ENCODE measurements around the gene DCTN3.

Gene DCTN3

DNA sequence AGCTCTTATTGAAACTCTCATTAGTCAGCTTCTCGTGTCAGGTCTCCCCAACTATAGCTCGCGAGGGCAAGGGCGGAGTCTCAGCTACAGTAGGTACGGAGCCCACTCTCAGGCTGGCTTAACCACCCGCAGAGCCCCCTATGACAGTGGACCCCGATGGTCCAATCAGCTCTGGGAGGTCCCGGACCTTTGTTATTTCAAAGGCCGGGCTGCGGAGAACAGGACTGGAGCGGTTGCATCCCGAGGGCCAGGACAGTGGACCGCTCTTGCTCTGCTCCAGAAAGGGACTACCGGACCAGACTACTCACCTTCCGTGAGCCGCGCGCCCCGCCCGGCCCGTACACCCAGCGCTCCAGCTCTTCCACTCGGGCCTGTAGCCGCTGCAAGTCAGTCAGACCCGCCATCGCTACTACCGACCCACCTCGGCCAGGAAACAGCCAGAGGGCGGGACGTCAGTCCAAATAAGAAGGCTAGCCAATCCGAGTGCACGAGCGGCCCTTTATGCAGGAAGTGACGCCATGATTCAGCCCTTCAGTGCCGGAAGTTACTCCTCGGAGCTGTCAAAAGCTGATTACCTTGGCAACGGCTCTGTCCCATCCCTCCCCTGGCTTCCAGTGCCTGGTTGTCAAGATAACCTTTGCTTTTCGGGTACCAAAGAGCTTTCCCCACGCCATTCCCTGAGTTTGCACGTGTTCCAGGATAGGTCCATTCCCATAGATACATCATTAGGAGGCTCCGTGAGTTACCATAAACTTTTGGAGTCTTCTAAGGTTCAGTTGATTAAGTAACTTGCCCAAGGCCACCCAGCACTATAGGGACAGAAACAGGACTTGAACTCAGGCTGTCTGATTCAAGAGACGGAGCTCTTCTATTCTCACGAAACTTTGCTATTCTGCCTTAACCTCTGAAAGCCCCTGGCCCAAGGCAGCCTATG lies at the start of gene DCTN3:
TSS of gene DCTN3 (minus strand) at position 435 of the 934 bp plus-strand sequence. CDS start at position 404, 31 bp downstream.
- H3K9ac ChIP-seq (ENCODE audit: low read depth, low read length) = peak within 1 kb of the TSS; percentile 39; the same call in 1 of the 2 replicates
- H3K4me1 ChIP-seq (ENCODE audit: insufficient read depth, low read length) = peaks cover 5% of the 10 kb centered on the region; the same call in 1 of the 2 replicates
- H3K27me3 ChIP-seq (ENCODE audit: insufficient read depth, low read length) = peaks cover 37% of the 10 kb centered on the region
- no peak within 1 kb of the TSS for H3K27ac ChIP-seq (ENCODE audit: low read length)
- no peaks in the 10 kb centered on the region for H3K9me3 ChIP-seq (ENCODE audit: insufficient read depth, low read depth, low read length)
- H3K36me3 ChIP-seq (ENCODE audit: insufficient read depth, low read depth, low read length) = 0 out of 2 replicates have a peak, but pooled peaks cover 3% of the 10 kb centered on the region
- H3K4me3 ChIP-seq (ENCODE audit: low read length) = peak within 1 kb of the TSS; percentile 75

DNA sequence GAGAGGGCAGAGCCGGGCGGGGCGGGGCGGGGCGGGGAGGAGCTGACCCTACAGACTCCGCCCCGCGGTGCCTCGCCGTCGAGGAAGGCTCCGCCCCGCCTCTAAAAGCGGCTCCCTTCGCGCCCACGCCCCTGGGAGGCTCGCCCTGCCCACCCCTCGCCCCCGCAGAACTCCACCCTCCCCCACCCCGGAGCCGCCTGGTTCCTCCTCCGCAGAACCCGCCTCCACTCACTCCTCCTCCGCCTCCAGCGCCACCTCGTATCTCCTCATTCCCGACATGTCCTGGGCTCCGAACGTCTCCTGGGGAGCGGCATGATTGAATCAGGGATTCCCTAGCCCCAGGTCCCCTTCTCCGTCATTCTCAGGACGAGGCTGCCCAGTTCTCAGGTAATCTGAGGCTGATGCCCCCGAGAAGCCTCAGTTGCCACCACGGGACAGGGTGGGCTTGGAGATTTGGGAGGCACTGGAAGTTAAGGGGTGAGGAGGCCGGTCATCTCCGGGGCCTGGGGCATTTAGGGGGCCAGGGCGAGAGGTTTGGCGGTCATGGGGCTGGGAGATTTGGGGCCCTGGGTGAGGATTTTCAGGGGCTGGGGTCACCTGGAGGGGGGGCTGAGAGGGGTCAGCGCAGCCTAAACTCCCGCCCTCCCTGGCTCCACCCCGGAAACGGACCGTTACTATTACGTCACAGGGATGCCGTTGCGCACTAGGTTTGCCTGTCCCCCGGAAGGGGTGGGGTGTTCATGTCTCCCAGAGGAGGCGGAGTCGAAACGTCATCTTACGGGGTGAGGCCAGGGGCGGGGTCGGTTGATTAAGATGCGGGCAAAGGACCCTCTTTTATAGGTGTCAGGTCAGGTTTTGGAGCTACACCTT lies 45.3 kb upstream of the DCTN3 start:
- Histone ChIP-seq H3K27ac (ENCODE audit: low read length) (peak overlapping the region; percentile 95), H3K9me3 (ENCODE audit: insufficient read depth, low read depth, low read length) (peaks cover 4% of the 10 kb centered on the region; the same call in 1 of the 2 replicates), H3K9ac (ENCODE audit: low read depth, low read length) (peak overlapping the region; percentile 97), H3K36me3 (ENCODE audit: insufficient read depth, low read depth, low read length) (no peaks in the 10 kb centered on the region; the same call in 1 of the 2 replicates), H3K27me3 (ENCODE audit: insufficient read depth, low read length) (peaks cover 3% of the 10 kb centered on the region; the same call in 1 of the 2 replicates), H3K4me1 (ENCODE audit: insufficient read depth, low read length) (no peaks in the 10 kb centered on the region; the same call in 1 of the 2 replicates), H3K4me3 (ENCODE audit: low read length) (peak overlapping the region; percentile 98)

DNA sequence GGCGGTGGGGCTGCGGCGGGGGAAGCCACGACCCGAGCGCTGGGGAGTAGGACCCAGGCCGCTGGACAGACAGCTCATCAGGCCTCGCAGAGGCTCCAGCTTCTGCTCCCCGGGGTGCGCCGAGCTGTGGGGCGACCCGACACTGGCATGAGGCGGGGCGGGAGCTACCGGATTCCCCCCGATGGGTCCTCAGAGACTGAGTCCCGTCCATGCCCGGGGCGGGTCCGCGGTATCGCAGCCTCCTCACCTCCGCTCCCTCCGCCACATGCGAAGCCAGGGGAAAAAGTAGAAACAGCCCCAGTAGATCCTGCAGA lies 44.7 kb upstream of the DCTN3 start:
- H3K4me1 ChIP-seq (ENCODE audit: insufficient read depth, low read length) = no peaks in the 10 kb centered on the region; the same call in 1 of the 2 replicates
- H3K9me3 ChIP-seq (ENCODE audit: insufficient read depth, low read depth, low read length) = peaks cover 4% of the 10 kb centered on the region; the same call in 1 of the 2 replicates
- H3K9ac ChIP-seq (ENCODE audit: low read depth, low read length) = no peak overlapping the region
- H3K27me3 ChIP-seq (ENCODE audit: insufficient read depth, low read length) = peaks cover 3% of the 10 kb centered on the region; the same call in 1 of the 2 replicates
- no peak overlapping the region for H3K27ac ChIP-seq (ENCODE audit: low read length)
- H3K4me3 ChIP-seq (ENCODE audit: low read length) = peak overlapping the region; percentile 68
- H3K36me3 ChIP-seq (ENCODE audit: insufficient read depth, low read depth, low read length) = no peaks in the 10 kb centered on the region; the same call in 1 of the 2 replicates

GRCh38 chr9:34664281-34665066 lies 44.2 kb upstream of the DCTN3 start:
- H3K4me1 ChIP-seq (ENCODE audit: insufficient read depth, low read length) = no peaks in the 10 kb centered on the region; the same call in 1 of the 2 replicates
- no peak overlapping the region for H3K9ac ChIP-seq (ENCODE audit: low read depth, low read length)
- peak overlapping the region; percentile 68 for H3K4me3 ChIP-seq (ENCODE audit: low read length)
- H3K27me3 ChIP-seq (ENCODE audit: insufficient read depth, low read length) = peaks cover 3% of the 10 kb centered on the region; the same call in 1 of the 2 replicates
- no peaks in the 10 kb centered on the region for H3K9me3 ChIP-seq (ENCODE audit: insufficient read depth, low read depth, low read length)
- no peaks in the 10 kb centered on the region; the same call in 1 of the 2 replicates for H3K36me3 ChIP-seq (ENCODE audit: insufficient read depth, low read depth, low read length)
- H3K27ac ChIP-seq (ENCODE audit: low read length) = no peak overlapping the region

DNA sequence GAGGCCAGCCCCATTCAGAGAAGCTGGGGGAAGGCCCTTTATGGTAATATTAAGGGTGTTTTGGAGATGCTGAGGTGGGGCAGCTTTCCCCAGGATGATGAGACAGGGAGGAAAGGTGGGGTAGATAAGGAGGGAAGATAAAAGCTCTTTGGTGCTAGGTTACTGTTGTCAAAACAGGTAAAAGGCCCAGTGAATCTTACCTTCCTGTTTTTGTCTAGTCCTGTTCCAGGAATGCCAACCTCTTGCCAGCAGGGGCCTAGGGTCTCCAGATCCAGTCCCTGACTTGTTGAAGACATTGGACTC lies 43.0 kb upstream of the DCTN3 start:
- Histone ChIP-seq H3K4me1 (ENCODE audit: insufficient read depth, low read length) (no peaks in the 10 kb centered on the region; the same call in 1 of the 2 replicates), H3K9ac (ENCODE audit: low read depth, low read length) (no peak overlapping the region), H3K27ac (ENCODE audit: low read length) (no peak overlapping the region)

GRCh38 chr9:34662526-34663302 lies 42.4 kb upstream of the DCTN3 start, which contains the start of gene CCL27:
Gene CCL27 (minus strand): TSS chr9:34662657. CDS start chr9:34662633, 24 bp downstream.
- no peaks in the 10 kb centered on the region for H3K9me3 ChIP-seq (ENCODE audit: insufficient read depth, low read depth, low read length)

More for the DNA sequence above, 43.0 kb upstream of the DCTN3 start:
- Histone ChIP-seq H3K4me3 (ENCODE audit: low read length) (no peak overlapping the region), H3K9me3 (ENCODE audit: insufficient read depth, low read depth, low read length) (no peaks in the 10 kb centered on the region), H3K36me3 (ENCODE audit: insufficient read depth, low read depth, low read length) (no peaks in the 10 kb centered on the region; the same call in 1 of the 2 replicates), H3K27me3 (ENCODE audit: insufficient read depth, low read length) (peaks cover 3% of the 10 kb centered on the region; the same call in 1 of the 2 replicates)

GRCh38 chr9:34659592-34660253 lies 39.4 kb upstream of the DCTN3 start:
- Histone ChIP-seq H3K36me3 (ENCODE audit: insufficient read depth, low read depth, low read length) (no peaks in the 10 kb centered on the region), H3K4me1 (ENCODE audit: insufficient read depth, low read length) (no peaks in the 10 kb centered on the region; the same call in 1 of the 2 replicates), H3K4me3 (ENCODE audit: low read length) (no peak overlapping the region), H3K9ac (ENCODE audit: low read depth, low read length) (no peak overlapping the region), H3K9me3 (ENCODE audit: insufficient read depth, low read depth, low read length) (no peaks in the 10 kb centered on the region), H3K27me3 (ENCODE audit: insufficient read depth, low read length) (peaks cover 3% of the 10 kb centered on the region; the same call in 1 of the 2 replicates), H3K27ac (ENCODE audit: low read length) (no peak overlapping the region)

More at GRCh38 chr9:34662526-34663302, 42.4 kb upstream of the DCTN3 start, which contains the start of gene CCL27:
- H3K4me3 ChIP-seq (ENCODE audit: low read length) = no peak within 1 kb of the TSS
- no peak within 1 kb of the TSS for H3K9ac ChIP-seq (ENCODE audit: low read depth, low read length)
- no peaks in the 10 kb centered on the region; the same call in 1 of the 2 replicates for H3K4me1 ChIP-seq (ENCODE audit: insufficient read depth, low read length)
- H3K36me3 ChIP-seq (ENCODE audit: insufficient read depth, low read depth, low read length) = no peaks in the 10 kb centered on the region; the same call in 1 of the 2 replicates
- H3K27me3 ChIP-seq (ENCODE audit: insufficient read depth, low read length) = peaks cover 3% of the 10 kb centered on the region; the same call in 1 of the 2 replicates
- no peak within 1 kb of the TSS for H3K27ac ChIP-seq (ENCODE audit: low read length)

DNA sequence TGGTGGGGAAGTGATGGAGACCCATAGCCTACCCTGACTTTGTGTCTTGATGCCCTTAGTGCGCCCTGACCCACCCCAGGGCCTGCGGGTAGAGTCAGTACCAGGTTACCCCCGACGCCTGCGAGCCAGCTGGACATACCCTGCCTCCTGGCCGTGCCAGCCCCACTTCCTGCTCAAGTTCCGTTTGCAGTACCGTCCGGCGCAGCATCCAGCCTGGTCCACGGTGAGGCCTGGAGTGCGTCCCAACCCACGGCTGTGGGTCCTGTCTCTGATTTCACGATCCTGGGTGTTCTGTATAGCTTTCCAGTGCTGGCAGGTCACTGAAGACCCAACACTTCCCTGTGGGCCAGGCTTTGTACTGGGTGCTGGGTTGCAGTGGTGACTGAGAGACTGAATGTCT lies 38.2 kb upstream of the DCTN3 start:
- Histone ChIP-seq H3K36me3 (ENCODE audit: insufficient read depth, low read depth, low read length) (no peaks in the 10 kb centered on the region), H3K27me3 (ENCODE audit: insufficient read depth, low read length) (no peaks in the 10 kb centered on the region), H3K27ac (ENCODE audit: low read length) (no peak overlapping the region), H3K9ac (ENCODE audit: low read depth, low read length) (no peak overlapping the region), H3K4me1 (ENCODE audit: insufficient read depth, low read length) (peaks cover under 1% of the 10 kb centered on the region; the same call in 1 of the 2 replicates), H3K9me3 (ENCODE audit: insufficient read depth, low read depth, low read length) (no peaks in the 10 kb centered on the region), H3K4me3 (ENCODE audit: low read length) (no peak overlapping the region)

DNA sequence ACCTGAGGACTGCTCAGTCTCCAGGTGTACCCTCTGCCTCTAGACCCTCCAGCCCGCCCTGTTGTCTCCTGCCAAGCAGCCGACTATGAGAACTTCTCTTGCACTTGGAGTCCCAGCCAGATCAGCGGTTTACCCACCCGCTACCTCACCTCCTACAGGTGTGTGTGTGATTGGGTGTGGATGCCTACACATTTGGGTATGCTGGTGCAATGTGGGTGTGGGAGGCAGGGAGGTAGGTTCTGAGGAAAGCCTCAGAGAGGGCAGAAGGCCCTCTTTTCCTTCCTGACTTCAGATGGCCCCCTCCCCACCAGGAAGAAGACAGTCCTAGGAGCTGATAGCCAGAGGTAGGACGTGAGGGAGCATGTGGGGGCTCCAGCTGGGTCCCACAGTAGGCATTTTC lies 36.7 kb upstream of the DCTN3 start:
- H3K9ac ChIP-seq (ENCODE audit: low read depth, low read length) = no peak overlapping the region
- no peaks in the 10 kb centered on the region for H3K36me3 ChIP-seq (ENCODE audit: insufficient read depth, low read depth, low read length)
- H3K4me3 ChIP-seq (ENCODE audit: low read length) = no peak overlapping the region
- peaks cover 4% of the 10 kb centered on the region; the same call in 1 of the 2 replicates for H3K4me1 ChIP-seq (ENCODE audit: insufficient read depth, low read length)
- no peak overlapping the region for H3K27ac ChIP-seq (ENCODE audit: low read length)
- no peaks in the 10 kb centered on the region for H3K9me3 ChIP-seq (ENCODE audit: insufficient read depth, low read depth, low read length)
- no peaks in the 10 kb centered on the region for H3K27me3 ChIP-seq (ENCODE audit: insufficient read depth, low read length)

DNA sequence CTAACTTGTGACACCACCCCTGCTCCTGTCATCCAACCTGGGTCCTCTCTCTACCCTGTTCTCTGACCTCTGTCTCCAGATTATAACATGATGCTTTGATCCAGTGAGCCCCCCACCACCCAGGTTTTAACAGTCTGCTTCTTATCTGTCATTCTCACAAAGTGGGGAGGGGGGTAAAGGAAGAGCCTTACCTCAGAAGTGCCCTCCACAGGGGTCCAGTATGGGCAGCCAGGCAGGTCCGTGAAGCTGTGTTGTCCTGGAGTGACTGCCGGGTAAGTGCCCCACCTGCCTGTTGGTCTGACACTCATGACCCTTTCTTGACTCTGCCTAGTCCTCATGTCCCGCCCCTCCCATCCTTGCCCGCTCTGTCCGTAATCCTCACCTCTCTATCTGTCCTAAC lies 35.1 kb upstream of the DCTN3 start:
- no peak overlapping the region for H3K4me3 ChIP-seq (ENCODE audit: low read length)
- H3K27ac ChIP-seq (ENCODE audit: low read length) = no peak overlapping the region
- no peak overlapping the region for H3K9ac ChIP-seq (ENCODE audit: low read depth, low read length)
- peaks cover under 1% of the 10 kb centered on the region; the same call in 1 of the 2 replicates for H3K36me3 ChIP-seq (ENCODE audit: insufficient read depth, low read depth, low read length)
- no peaks in the 10 kb centered on the region for H3K9me3 ChIP-seq (ENCODE audit: insufficient read depth, low read depth, low read length)
- no peaks in the 10 kb centered on the region for H3K27me3 ChIP-seq (ENCODE audit: insufficient read depth, low read length)
- peaks cover 9% of the 10 kb centered on the region; the same call in 1 of the 2 replicates for H3K4me1 ChIP-seq (ENCODE audit: insufficient read depth, low read length)
